Right cardiac atrium (tissue), 5 donors: ENCODE data around the gene TMC2. TPM values are rescaled to one million over a fixed set of nuclear protein-coding genes. Genes with fewer than 3 reads are reported as not detected.

Source experiments
- ATAC-seq, 2 donors: fragments of 200-7000 bp; cut with Tn5 transposase; one replicate each; pipeline versions ENCODE4 v1.8.0 to v1.9.1; 2020; ENCODE audit warnings: moderate library complexity in 2 of 2, mild to moderate bottlenecking in 1 of 2
- DNase-seq, 3 donors: peaks; one replicate each; pipeline ENCODE4 v3.0.0-alpha.2; 2020
- H3K27ac ChIP-seq: one replicate; pipeline ENCODE4 v1.5.1; 2013; ENCODE audit warnings: mild to moderate bottlenecking, low read length, control low read depth, moderate library complexity
- H3K27me3 ChIP-seq: one replicate; pipeline ENCODE4 v1.6.1; 2013; ENCODE audit not compliant: control insufficient read depth, insufficient read depth
- H3K4me1 ChIP-seq: one replicate; pipeline ENCODE4 v1.6.1; 2013; ENCODE audit warnings: low read length; ENCODE audit not compliant: control insufficient read depth, insufficient read depth
- H3K4me3 ChIP-seq: one replicate; pipeline ENCODE4 v1.5.1; 2013; ENCODE audit warnings: low read length, control low read depth
- H3K9me3 ChIP-seq: one replicate; pipeline ENCODE4 v1.6.1; 2013; ENCODE audit warnings: low read length; ENCODE audit not compliant: control insufficient read depth
- WGBS: extraction: QIAGEN DNeasy Blood & Tissue Kit; methylation state at CpG from one replicate; pipeline ENCODE4 v1.1.7; 2013; 5-methylcytosine and 5-hydroxymethylcytosine counted together
- intact Hi-C, 4 donors: fragments of 100-400 bp; cut with DNase I; formaldehyde crosslinking; loops; one replicate each; pipeline versions ENCODE4 v1.11.0 to v1.14.0; 2022 to 2023
- polyA plus RNA-seq: library from polyadenylated mRNA; stranded (reverse); fragments of 200-250 nt; gene quantifications from one replicate; pipeline ENCODE4 v1.2.3, GENCODE V29; 2013
- total RNA-seq, 4 donors: library from RNA; stranded (reverse); fragmentation: NEBNext Ultra II Directional; extraction: Animal tissue kit (Norgen Biotek cat#: 25700); gene quantifications; one replicate each; pipeline ENCODE4 v1.2.1, GENCODE V29; 2021
- donor health status: healthy with polysubstance abuse.
- donor health status: DM: no; HTN: yes; CAD: no.
- donor health status: DM: no; HTN: no; CAD: no.
- donor health status: DM: no; HTN: yes; CAD: no; lungs with severe emphysema.
- donor health status: DM: yes; HTN: yes; CAD: no.

Gene TMC2
- total and polyA plus RNA-seq, 5 donors = not detected

DNA sequence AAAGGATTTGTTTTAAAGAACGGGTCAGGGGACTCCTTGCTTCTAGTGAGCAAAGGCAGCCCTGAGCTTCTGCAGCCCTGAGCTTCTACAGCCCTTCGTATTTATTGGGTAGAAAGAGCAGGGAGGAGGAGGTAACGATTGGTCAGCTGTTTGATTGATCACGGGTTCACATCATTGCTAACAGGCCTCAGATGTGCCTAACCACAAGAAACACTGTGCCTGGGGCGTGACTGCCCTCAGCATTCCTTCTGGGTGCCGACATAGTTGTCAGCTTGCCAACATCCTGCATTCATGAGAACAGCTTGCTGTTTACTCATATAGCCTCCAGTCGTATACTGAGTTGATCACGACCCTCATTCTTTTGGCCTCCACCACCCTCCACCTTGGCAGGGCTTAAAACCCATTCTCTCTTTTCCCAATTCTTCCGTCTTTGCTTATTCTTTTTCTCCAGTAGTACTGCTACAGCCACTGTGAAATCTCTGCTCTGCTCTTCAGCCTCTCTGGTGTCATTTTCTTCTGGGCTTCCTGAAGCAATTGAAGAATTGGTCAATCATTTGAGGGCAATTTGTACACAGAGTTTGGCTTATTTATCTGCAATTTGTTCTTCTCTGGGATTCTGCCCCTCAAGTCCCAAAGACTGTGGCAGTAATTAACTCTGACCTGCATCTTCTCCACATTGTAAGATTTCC lies 90.6 kb downstream of the TMC2 start:
- no peaks in the 10 kb centered on the region for H3K27me3 ChIP-seq
- H3K4me3 ChIP-seq = no peak overlapping the region
- ATAC-seq (no peak), DNase-seq (no peak)
- whole genome bisulfite sequencing = 71% methylated on average over 9 of the region's 9 CpGs
- intact Hi-C loops = no loop called here
- no peaks in the 10 kb centered on the region for H3K4me1 ChIP-seq
- H3K9me3 ChIP-seq = peaks cover 1% of the 10 kb centered on the region
- no peak overlapping the region for H3K27ac ChIP-seq

DNA sequence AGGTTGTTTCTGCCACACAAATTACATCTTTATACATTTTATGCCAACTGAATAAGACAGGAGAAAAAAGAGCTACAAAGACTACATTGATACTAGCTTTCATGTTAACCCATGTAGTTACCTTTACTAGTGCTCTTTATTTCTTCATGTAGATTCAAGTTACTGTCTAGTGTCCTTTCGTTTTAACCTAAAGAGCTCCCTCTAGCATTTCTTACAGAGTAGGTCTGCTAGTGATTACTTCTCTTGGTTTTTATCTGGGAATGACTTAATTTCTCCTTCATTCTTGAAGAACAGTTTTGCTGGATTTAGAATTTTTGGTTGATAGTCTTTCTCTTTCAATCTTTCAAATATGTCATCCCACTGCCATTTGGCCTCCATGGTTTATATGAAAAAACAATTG lies 94.9 kb downstream of the TMC2 start:
- DNase-seq = no peak
- ATAC-seq = no peak
- Histone ChIP-seq H3K4me3 (no peak overlapping the region), H3K27ac (no peak overlapping the region), H3K27me3 (no peaks in the 10 kb centered on the region), H3K4me1 (no peaks in the 10 kb centered on the region), H3K9me3 (peaks cover 1% of the 10 kb centered on the region)
- intact Hi-C loops = no loop called here
- 32% methylated on average over 1 of the region's 1 CpG for WGBS

DNA sequence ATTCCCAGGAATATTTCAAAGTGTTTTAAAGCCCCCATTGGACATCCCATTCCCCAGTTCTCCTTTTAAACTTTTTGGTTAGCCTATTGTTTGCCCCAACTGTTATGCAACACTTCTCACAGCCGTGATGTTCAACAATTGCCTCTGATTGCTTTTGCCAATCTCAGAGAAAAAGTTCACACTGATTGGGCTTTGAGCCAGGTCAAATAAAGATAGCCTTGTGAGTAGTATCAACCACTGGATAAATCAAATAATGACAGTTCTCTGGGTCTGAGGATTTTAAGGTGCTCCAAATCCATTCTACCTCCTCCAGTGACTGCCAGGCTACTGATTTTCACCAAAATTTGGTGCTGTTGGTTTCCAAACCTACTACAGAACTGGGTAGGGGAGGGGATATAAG lies 97.0 kb downstream of the TMC2 start:
- intact Hi-C loops = no loop called here

GRCh38 chr20:2637246-2637645 lies 100.9 kb downstream of the TMC2 start:
- Histone ChIP-seq H3K9me3 (no peaks in the 10 kb centered on the region), H3K4me3 (no peak overlapping the region), H3K27ac (no peak overlapping the region), H3K4me1 (no peaks in the 10 kb centered on the region), H3K27me3 (no peaks in the 10 kb centered on the region)
- DNase-seq = no peak
- intact Hi-C loops = no loop called here
- no peak for ATAC-seq
- 80% methylated on average over 6 of the region's 6 CpGs for WGBS

More for the DNA sequence above, 97.0 kb downstream of the TMC2 start:
- Histone ChIP-seq H3K27ac (no peak overlapping the region), H3K27me3 (no peaks in the 10 kb centered on the region), H3K9me3 (no peaks in the 10 kb centered on the region), H3K4me3 (no peak overlapping the region), H3K4me1 (no peaks in the 10 kb centered on the region)
- DNase-seq (no peak), ATAC-seq (no peak)
- 18% methylated on average over 1 of the region's 1 CpG for WGBS

GRCh38 chr20:2640260-2640659 lies 103.9 kb downstream of the TMC2 start:
- Histone ChIP-seq H3K9me3 (no peaks in the 10 kb centered on the region), H3K27ac (no peak overlapping the region), H3K4me1 (no peaks in the 10 kb centered on the region), H3K27me3 (no peaks in the 10 kb centered on the region), H3K4me3 (no peak overlapping the region)
- no peak for DNase-seq
- WGBS = 61% methylated on average over 1 of the region's 1 CpG
- no peak for ATAC-seq
- intact Hi-C loops = loop anchor here in 3 of 4 donors (5.0 to 10.0 kb wide), 3 partner anchors 105 to 115 kb away; partner anchors contain the start of gene TMC2 (in 1 of the 3)

DNA sequence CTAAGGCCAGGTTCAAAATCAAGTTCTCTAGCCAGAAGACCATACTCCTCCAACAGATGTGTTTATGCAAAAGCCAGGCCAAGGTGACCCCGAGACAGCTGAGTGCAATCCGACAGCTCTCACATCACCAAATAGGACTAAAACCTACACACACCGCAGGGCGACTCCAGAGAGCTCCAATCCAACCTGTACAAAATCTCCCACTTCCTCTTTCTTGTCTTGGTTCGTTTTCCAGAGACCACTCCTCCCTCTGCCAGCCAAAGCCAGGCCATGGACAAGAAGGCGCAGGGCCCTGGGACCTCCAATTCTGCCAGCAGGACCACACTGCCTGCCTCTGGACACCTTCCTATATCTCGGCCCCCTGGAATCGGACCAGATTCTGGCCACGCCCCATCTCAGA lies 104.5 kb downstream of the TMC2 start:
- ATAC-seq = no peak
- H3K27ac ChIP-seq = no peak overlapping the region
- no peaks in the 10 kb centered on the region for H3K4me1 ChIP-seq
- no peaks in the 10 kb centered on the region for H3K27me3 ChIP-seq
- intact Hi-C loops = loop anchor here in 3 of 4 donors (5.0 to 10.0 kb wide), 3 partner anchors 106 to 116 kb away; partner anchors contain the start of gene TMC2 (in 1 of the 3)
- DNase-seq = no peak
- no peak overlapping the region for H3K4me3 ChIP-seq
- WGBS = 87% methylated on average over 9 of the region's 9 CpGs
- H3K9me3 ChIP-seq = no peaks in the 10 kb centered on the region

GRCh38 chr20:2643708-2644107 lies 107.3 kb downstream of the TMC2 start:
- no peak overlapping the region for H3K4me3 ChIP-seq
- H3K27me3 ChIP-seq = no peaks in the 10 kb centered on the region
- intact Hi-C loops = loop anchor here in 3 of 4 donors (5.0 to 10.0 kb wide), 3 partner anchors 109 to 119 kb away; partner anchors contain the start of gene TMC2 (in 1 of the 3)
- H3K27ac ChIP-seq = no peak overlapping the region
- DNase-seq (no peak), ATAC-seq (no peak)
- 91% methylated on average over 1 of the region's 1 CpG for WGBS
- no peaks in the 10 kb centered on the region for H3K9me3 ChIP-seq
- H3K4me1 ChIP-seq = no peaks in the 10 kb centered on the region

DNA sequence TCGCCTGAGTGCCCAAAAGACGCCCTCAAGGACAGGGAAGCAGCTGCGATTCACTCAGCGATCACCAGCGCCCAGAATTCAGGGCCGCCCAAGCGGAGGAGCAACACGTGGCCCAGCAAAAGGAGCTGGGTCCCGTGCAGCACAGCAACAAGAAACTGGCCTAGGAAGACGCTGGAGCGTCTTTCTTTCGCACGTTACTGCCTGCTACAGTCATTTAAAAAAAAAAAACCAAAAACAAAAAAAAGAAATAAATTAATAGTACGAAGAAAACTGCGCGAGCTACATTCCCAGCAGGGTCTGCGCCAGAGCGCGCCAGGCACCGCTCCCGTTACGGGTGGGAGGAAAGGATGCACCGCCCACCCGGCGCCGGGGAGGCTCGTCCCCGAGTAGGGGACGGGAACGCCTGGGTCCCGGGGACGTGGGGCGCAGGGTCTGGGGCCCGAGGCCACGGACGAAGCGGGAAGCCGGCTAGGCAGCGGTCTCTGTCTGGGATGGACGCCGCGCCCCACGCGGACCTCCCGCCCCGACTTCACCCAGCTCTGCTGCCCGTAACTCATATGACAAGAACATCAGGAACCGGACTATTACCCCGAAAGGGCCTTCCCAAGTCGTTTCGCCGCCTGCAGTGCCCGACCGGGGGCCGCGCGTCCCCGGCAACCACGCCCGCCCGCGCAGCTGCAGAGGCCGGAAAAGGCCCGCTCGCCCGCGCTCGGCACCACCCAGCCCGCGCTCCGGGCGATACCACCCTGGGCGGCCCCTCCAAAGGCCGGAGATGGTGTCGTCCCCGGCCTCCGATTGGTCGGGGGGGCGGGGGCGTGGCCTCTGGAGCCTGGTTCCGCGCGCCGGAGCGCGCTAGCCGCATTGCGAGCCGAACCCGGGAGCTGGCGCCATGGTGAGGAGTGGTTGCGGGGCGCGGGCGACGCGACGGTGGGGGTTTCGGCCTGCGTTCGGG lies 115.7 kb downstream of the TMC2 start, which contains the start of gene NOP56:
NOP56 (plus strand) TSS at position 861 of the 952 bp plus-strand sequence; CDS start at position 890, 29 bp downstream.
- Histone ChIP-seq H3K27ac (peak within 1 kb of the TSS; percentile 87), H3K27me3 (no peaks in the 10 kb centered on the region), H3K4me3 (peak within 1 kb of the TSS; percentile 57), H3K4me1 (peaks cover 3% of the 10 kb centered on the region), H3K9me3 (no peaks in the 10 kb centered on the region)
- under 1% methylated on average over 101 of the region's 101 CpGs for WGBS
- ATAC-seq (peak; percentile 98), DNase-seq (peak; percentile 92 to 98 (median 97))
- intact Hi-C loops = no loop called here

DNA sequence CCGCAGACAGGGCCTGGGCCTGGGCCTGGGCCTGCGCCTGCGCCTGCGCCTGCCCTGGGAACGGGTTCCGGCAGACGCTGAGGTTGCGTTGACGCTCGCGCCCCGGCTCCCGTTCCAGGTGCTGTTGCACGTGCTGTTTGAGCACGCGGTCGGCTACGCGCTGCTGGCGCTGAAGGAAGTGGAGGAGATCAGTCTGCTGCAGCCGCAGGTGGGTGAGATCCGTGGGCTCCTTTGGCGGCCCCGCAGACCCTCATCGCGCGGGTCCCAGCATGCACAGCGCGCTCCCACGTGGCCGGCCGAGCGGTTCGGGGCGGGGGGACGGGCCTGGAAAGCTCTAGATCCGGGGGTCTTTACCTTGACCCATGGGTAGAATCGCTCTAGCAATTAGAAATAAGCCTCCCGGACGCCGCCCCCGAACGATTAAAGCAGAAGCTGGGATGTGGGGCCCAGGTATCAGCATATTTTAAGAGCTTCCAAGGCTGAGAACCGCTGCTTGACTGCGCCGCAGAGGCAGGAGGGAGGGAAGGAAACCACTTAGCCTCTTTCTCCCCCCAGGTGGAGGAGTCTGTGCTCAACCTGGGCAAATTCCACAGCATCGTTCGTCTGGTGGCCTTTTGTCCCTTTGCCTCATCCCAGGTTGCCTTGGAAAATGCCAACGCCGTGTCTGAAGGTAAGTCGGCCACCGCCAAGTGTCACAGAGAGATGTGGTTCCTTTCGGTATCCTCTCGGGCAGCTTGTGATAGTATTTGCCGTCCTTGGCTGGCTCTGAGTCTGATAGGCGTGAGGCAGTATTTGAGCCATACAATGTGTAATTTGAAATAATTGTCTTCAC lies 116.6 kb downstream of the TMC2 start:
- Histone ChIP-seq H3K9me3 (no peaks in the 10 kb centered on the region), H3K4me1 (peaks cover 3% of the 10 kb centered on the region), H3K27ac (peak overlapping the region; percentile 13), H3K27me3 (no peaks in the 10 kb centered on the region), H3K4me3 (peak overlapping the region; percentile 57)
- intact Hi-C loops = no loop called here
- ATAC-seq = peak; percentile 75 to 77
- DNase-seq = peak; percentile 52 to 81 (median 79)
- under 1% methylated on average over 56 of the region's 56 CpGs for WGBS

DNA sequence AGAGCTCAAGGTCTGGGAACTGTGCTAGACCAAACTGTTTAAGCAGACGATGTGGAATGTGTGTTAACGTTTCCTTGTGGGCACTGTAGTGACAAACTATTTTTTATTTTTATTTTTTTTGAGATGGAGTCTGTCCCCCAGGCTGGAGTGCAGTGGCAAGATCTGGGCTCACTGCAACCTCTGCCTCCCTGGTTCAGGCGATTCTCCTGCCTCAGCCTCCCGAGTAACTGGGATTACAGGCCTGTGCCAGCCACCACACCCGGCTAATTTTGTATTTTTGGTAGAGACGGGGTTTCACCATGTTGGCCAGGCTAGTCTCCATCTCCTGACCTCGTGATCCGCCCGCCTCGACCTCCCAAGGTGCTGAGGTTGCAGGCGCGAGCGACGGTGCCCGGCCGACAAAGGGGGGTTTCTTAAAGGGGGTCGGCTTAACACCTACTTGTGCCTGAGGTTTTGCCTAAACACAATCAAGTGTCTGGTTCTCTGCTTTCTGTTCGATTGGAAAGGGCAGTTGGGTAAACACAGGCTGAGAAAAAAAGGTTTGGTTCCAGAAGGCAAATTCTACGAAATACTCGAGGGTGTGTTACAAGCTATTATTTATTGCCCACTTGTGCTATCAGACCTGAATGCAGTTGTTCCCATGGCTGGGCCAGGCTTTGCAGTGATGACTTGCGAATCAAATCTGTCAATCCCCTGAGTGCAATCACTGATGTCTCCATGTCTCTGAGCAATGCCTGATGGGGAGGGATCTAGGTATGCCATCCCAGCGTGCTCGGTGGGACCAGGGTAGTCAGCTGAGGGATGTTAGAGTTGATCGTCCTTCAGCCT lies 117.4 kb downstream of the TMC2 start:
- no peak for ATAC-seq

More for the DNA sequence above, 117.4 kb downstream of the TMC2 start:
- Histone ChIP-seq H3K9me3 (no peaks in the 10 kb centered on the region), H3K4me1 (peaks cover 3% of the 10 kb centered on the region), H3K27me3 (no peaks in the 10 kb centered on the region), H3K27ac (no peak overlapping the region), H3K4me3 (peak overlapping the region; percentile 57)
- intact Hi-C loops = no loop called here
- no peak for DNase-seq
- WGBS = 37% methylated on average over 24 of the region's 24 CpGs
